ENCODE measurements around the gene B4GALT3. TPM values are rescaled to one million over a fixed set of nuclear protein-coding genes. Genes with fewer than 3 reads are reported as not detected.
A peak's percentile ranks its signal among the peaks of the same experiment; 100 is the strongest.

The B4GALT3 gene
- polyA plus RNA-seq, 1 donor = 38.4 TPM

DNA sequence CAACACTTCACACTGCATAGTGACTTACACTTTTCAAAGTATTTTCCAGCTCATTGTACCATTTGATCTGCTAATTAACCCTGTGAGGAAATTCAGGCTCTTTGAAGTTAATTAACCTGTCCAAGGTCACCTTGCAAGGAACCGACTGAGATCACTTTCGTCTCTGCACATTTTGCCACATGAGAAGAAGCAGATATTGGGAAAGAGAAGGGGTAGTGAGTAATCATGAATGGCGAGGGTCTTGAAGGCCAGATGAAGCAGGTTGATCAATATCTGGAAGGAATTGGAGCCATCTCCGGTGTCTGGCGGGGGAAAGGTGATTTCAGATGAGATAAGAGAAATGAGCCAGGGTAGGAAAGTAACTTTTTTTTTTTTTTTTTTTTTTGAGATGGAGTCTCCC, 42.7 kb upstream of the B4GALT3 start:
- H3K27me3 ChIP-seq (ENCODE audit: control insufficient read depth, insufficient read depth, low read length) = no peaks in the 10 kb centered on the region
- H3K4me3 ChIP-seq (ENCODE audit: low read length) = no peak overlapping the region
- H3K27ac ChIP-seq (ENCODE audit: low read length) = peak overlapping the region; percentile 89
- H3K9me3 ChIP-seq (ENCODE audit: control insufficient read depth, low read depth, low read length) = no peaks in the 10 kb centered on the region
- peaks cover 4% of the 10 kb centered on the region for H3K36me3 ChIP-seq (ENCODE audit: control insufficient read depth, insufficient read depth, low read length)
- WGBS (ENCODE audit: insufficient coverage, low lambda C conversion rate) = no CpG with 5 or more reads among the region's 5 CpGs
- peaks cover 69% of the 10 kb centered on the region for H3K4me1 ChIP-seq (ENCODE audit: control insufficient read depth, insufficient read depth, low read length)
- DNase-seq = no peak

DNA sequence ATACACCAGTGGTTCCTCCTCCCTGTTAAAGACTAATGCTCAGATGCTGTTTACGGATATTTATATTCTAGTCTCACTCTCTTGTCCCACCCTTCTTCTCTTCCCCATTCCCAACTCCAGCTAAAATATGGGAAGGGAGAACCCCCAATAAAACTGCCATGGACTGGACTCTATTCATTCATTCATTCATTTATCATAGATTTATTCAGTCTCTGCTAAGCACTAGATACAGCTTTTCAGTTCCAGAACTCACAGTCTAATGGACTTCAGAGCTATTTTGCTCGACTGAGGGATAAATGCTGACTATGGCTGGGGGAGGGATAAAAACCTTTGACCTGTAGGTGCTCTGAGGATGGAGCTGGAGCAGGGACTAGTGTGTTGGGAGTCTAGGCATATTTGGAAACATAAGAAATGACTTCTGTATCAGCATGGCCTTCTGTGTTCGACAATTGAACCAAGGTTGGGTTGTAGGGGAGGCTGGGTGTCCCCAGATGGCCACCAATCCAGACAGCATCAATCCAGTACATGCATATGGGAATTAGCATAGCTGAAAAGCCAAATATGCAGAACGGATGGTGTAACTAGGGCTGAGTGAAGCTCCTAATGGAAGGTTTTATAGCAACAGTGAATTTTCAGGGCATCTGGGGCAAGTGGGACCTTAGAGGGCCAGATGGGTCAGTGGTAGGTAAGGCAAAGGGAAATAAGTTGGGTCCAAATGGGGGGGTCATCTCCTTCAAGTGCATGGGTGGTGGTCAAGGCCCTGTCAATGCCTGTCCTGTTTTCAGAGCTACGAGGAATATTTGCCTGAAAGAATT, 42.0 kb upstream of the B4GALT3 start:
- WGBS (ENCODE audit: insufficient coverage, low lambda C conversion rate) = no CpG with 5 or more reads among the region's 5 CpGs
- Histone ChIP-seq H3K36me3 (ENCODE audit: control insufficient read depth, insufficient read depth, low read length) (peaks cover 8% of the 10 kb centered on the region), H3K9me3 (ENCODE audit: control insufficient read depth, low read depth, low read length) (no peaks in the 10 kb centered on the region), H3K27me3 (ENCODE audit: control insufficient read depth, insufficient read depth, low read length) (no peaks in the 10 kb centered on the region), H3K27ac (ENCODE audit: low read length) (peak overlapping the region; percentile 89), H3K4me3 (ENCODE audit: low read length) (no peak overlapping the region), H3K4me1 (ENCODE audit: control insufficient read depth, insufficient read depth, low read length) (peaks cover 64% of the 10 kb centered on the region)
- DNase-seq = peak in 1 of 2 donors; percentile 65

DNA sequence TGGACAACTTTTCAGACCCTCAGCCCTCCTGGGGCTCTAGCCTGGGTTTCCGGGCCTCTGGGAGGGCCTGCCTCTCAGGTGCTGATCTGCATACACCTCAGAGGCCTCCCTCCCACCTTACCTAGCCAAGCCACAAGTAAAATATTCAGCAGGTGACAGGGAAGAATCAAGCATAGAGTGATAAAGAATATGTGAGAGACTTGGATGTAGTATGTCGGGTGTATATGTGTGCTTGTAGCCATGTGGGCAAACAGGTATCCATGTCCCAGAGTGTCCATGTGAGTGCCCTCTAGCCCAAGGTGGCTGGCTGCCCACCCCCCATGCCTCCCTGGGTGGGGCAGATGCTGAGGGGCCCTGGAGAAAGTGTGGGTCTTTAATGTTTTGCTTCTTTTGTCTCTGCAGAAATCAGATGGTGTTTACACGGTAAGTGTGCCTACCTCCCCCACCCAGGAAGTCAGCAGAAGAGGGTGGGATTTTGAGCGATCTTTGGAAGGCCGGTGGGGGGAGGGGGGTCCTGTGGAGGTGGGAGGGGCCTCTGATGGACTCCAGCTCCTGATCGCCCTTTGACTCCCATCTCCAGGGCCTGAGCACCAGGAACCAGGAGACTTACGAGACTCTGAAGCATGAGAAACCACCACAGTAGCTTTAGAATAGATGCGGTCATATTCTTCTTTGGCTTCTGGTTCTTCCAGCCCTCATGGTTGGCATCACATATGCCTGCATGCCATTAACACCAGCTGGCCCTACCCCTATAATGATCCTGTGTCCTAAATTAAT, 41.2 kb upstream of the B4GALT3 start:
- Histone ChIP-seq H3K27ac (ENCODE audit: low read length) (peak overlapping the region; percentile 89), H3K9me3 (ENCODE audit: control insufficient read depth, low read depth, low read length) (no peaks in the 10 kb centered on the region), H3K4me3 (ENCODE audit: low read length) (no peak overlapping the region), H3K36me3 (ENCODE audit: control insufficient read depth, insufficient read depth, low read length) (peaks cover 16% of the 10 kb centered on the region), H3K27me3 (ENCODE audit: control insufficient read depth, insufficient read depth, low read length) (no peaks in the 10 kb centered on the region), H3K4me1 (ENCODE audit: control insufficient read depth, insufficient read depth, low read length) (peaks cover 56% of the 10 kb centered on the region)
- DNase-seq = peak; percentile 59 to 77
- WGBS (ENCODE audit: insufficient coverage, low lambda C conversion rate) = no CpG with 5 or more reads among the region's 8 CpGs

DNA sequence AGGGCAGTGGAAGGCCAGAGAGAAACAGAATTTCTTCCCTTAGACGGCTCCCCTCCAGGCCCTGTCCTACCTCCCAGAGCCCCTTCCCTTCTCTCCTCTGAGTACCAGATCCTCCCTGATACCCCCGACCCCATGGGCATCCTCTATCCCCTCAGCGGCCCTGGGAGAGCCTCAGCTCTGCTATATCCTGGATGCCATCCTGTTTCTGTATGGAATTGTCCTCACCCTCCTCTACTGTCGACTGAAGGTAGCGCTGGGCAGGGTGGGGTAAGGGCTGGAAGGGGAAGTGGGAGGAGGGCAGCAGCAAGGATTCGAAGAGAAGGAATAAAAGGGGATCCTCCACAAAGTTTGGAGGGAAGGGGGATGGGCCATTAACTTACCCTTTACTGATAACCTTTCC, 40.5 kb upstream of the B4GALT3 start:
- Histone ChIP-seq H3K9me3 (ENCODE audit: control insufficient read depth, low read depth, low read length) (no peaks in the 10 kb centered on the region), H3K4me3 (ENCODE audit: low read length) (no peak overlapping the region), H3K27ac (ENCODE audit: low read length) (peak overlapping the region; percentile 89), H3K4me1 (ENCODE audit: control insufficient read depth, insufficient read depth, low read length) (peaks cover 50% of the 10 kb centered on the region), H3K27me3 (ENCODE audit: control insufficient read depth, insufficient read depth, low read length) (no peaks in the 10 kb centered on the region), H3K36me3 (ENCODE audit: control insufficient read depth, insufficient read depth, low read length) (peaks cover 22% of the 10 kb centered on the region)
- WGBS (ENCODE audit: insufficient coverage, low lambda C conversion rate) = no CpG with 5 or more reads among the region's 6 CpGs
- no peak for DNase-seq

DNA sequence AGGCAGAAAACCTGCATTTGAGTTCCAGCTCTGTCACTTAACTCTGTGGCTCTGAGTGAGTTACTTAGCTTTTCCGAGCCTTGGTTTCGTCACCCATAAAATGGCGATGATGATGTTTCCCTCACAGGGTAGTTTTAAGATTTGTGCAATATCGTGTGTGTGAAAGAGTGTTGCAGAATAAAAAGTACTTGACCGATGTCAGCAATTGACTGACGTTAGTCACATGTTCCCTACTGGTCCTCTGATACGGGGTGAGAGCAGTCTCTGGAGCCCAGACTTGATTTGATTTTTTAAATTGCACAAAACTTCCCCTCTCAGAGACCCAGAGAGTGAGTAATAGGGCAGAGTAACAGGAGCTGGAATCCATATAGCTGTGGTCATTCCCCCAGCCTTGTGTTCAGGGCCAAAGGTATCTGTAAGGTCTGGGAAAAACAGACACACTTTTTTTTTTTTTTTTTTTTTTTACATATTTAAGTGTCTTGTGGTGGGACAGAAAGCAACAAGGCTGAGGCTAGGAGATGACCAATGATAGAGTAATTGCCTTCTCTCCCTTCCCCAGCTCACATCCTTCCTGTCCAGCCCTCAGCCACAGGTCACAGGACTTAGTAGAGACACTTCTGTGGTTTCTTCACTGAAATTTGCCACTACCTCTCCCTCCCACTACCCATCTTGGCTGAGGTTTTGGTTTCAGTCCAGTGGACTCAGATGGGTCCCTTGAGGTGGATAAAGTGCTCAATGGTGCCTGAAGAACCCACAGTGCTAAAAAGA, 39.8 kb upstream of the B4GALT3 start:
- H3K36me3 ChIP-seq (ENCODE audit: control insufficient read depth, insufficient read depth, low read length) = peaks cover 29% of the 10 kb centered on the region
- H3K9me3 ChIP-seq (ENCODE audit: control insufficient read depth, low read depth, low read length) = no peaks in the 10 kb centered on the region
- H3K27ac ChIP-seq (ENCODE audit: low read length) = peak overlapping the region; percentile 89
- no peak overlapping the region for H3K4me3 ChIP-seq (ENCODE audit: low read length)
- WGBS (ENCODE audit: insufficient coverage, low lambda C conversion rate) = no CpG with 5 or more reads among the region's 7 CpGs
- no peaks in the 10 kb centered on the region for H3K27me3 ChIP-seq (ENCODE audit: control insufficient read depth, insufficient read depth, low read length)
- H3K4me1 ChIP-seq (ENCODE audit: control insufficient read depth, insufficient read depth, low read length) = peaks cover 45% of the 10 kb centered on the region
- peak in 1 of 2 donors; percentile 68 for DNase-seq

DNA sequence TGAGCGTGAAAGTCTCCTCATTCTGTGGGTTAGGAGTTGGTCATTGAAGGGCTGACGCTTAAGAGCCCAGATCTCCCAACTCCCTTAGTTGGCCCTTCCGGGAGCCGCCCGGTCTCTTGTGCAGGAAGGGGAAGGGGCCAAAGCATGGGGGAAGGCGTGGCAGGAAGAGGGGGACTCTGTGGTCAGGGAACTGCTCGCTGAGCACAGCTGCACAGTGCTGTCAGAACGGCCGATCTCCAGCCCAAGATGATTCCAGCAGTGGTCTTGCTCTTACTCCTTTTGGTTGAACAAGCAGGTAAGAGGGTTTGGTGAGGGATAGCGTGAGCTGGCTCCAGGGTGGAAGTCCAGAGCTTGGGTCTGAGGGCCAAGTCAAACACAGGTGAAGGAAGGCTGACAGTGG, 37.8 kb upstream of the B4GALT3 start, which contains the start of gene FCER1G:
Gene FCER1G (plus strand): TSS at position 220 of the 400 bp plus-strand sequence. CDS start 27 bp downstream, at position 247.
- Histone ChIP-seq H3K36me3 (ENCODE audit: control insufficient read depth, insufficient read depth, low read length) (peaks cover 50% of the 10 kb centered on the region), H3K27ac (ENCODE audit: low read length) (peak within 1 kb of the TSS; percentile 89), H3K4me3 (ENCODE audit: low read length) (no peak within 1 kb of the TSS), H3K4me1 (ENCODE audit: control insufficient read depth, insufficient read depth, low read length) (peaks cover 39% of the 10 kb centered on the region), H3K27me3 (ENCODE audit: control insufficient read depth, insufficient read depth, low read length) (no peaks in the 10 kb centered on the region), H3K9me3 (ENCODE audit: control insufficient read depth, low read depth, low read length) (no peaks in the 10 kb centered on the region)
- WGBS (ENCODE audit: insufficient coverage, low lambda C conversion rate) = no CpG with 5 or more reads among the region's 10 CpGs
- DNase-seq = no peak

DNA sequence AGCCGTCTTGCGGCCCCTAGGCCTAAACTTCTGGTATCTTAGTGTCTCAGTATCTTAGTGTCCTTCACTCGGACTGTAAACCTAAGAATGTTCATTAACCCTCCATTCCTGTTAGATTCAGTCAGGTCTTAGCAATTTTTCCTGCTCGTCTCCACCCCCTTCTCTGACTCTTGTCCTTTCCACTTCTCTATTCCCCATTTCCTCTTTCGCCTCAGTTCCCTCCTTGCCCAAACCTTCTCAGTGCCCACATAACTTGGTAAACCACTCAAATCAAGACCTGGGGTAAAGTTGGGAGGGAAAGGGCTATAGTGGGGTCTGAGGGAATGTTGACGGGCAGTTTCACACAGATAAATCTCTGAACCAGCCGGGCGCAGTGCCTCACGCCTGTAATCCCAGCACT, 37.1 kb upstream of the B4GALT3 start:
- no peak overlapping the region for H3K27ac ChIP-seq (ENCODE audit: low read length)
- 92% methylated on average over 3 of the region's 9 CpGs for WGBS (ENCODE audit: insufficient coverage, low lambda C conversion rate)
- no peaks in the 10 kb centered on the region for H3K9me3 ChIP-seq (ENCODE audit: control insufficient read depth, low read depth, low read length)
- DNase-seq = no peak
- no peaks in the 10 kb centered on the region for H3K27me3 ChIP-seq (ENCODE audit: control insufficient read depth, insufficient read depth, low read length)
- H3K36me3 ChIP-seq (ENCODE audit: control insufficient read depth, insufficient read depth, low read length) = peaks cover 57% of the 10 kb centered on the region
- no peak overlapping the region for H3K4me3 ChIP-seq (ENCODE audit: low read length)
- peaks cover 34% of the 10 kb centered on the region for H3K4me1 ChIP-seq (ENCODE audit: control insufficient read depth, insufficient read depth, low read length)

DNA sequence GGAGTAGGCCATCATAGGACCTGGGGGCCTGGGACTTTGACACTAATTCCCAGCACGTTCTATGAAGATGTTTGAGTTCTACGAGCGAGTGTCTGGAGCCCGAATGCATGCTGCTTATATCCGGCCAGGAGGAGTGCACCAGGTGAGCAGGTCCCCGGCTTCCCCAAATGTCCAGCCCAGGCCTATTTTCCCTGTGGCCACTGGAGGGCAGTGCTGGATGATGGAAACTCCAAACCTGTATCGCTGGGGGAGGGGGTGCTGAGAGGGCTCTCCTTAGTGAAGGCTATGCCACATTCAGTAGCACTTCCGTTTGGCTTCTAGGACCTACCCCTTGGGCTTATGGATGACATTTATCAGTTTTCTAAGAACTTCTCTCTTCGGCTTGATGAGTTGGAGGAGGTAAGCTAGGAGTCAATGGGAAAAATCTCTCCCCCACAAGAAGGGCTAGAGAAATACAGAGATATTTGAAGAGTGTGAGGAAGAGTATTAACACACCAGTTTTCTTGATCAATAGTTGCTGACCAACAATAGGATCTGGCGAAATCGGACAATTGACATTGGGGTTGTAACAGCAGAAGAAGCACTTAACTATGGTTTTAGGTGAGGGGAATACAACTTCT, 32.6 kb upstream of the B4GALT3 start:
- Histone ChIP-seq H3K36me3 (ENCODE audit: control insufficient read depth, insufficient read depth, low read length) (peaks cover 79% of the 10 kb centered on the region), H3K4me1 (ENCODE audit: control insufficient read depth, insufficient read depth, low read length) (peaks cover 3% of the 10 kb centered on the region), H3K27ac (ENCODE audit: low read length) (peak overlapping the region; percentile 11), H3K27me3 (ENCODE audit: control insufficient read depth, insufficient read depth, low read length) (no peaks in the 10 kb centered on the region), H3K9me3 (ENCODE audit: control insufficient read depth, low read depth, low read length) (no peaks in the 10 kb centered on the region), H3K4me3 (ENCODE audit: low read length) (no peak overlapping the region)
- DNase-seq = peak in 1 of 2 donors; percentile 69
- no CpG with 5 or more reads among the region's 11 CpGs for WGBS (ENCODE audit: insufficient coverage, low lambda C conversion rate)

DNA sequence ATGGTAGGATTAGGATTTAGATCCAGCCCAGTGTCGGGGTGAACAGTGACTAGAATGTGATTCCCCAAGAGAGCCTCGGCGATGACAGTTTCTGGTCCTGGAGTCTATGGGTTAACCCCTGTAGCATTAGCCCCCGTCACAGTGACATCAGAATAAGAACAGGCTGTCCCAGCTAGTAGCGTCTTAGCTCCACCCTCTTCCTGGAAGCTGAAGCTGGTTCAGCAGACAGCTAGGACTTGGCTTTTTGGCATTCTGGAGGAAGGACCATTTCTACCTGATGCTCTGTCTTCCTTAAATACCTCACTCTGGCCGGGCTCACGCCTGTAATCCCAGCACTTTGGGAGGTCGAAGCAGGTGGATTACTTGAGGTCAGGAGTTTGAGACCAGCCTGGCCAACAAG, 29.9 kb upstream of the B4GALT3 start:
- Histone ChIP-seq H3K4me1 (ENCODE audit: control insufficient read depth, insufficient read depth, low read length) (peaks cover 7% of the 10 kb centered on the region), H3K36me3 (ENCODE audit: control insufficient read depth, insufficient read depth, low read length) (peaks cover 66% of the 10 kb centered on the region), H3K27me3 (ENCODE audit: control insufficient read depth, insufficient read depth, low read length) (no peaks in the 10 kb centered on the region)

More for the DNA sequence above, 29.9 kb upstream of the B4GALT3 start:
- no peak for DNase-seq
- Histone ChIP-seq H3K9me3 (ENCODE audit: control insufficient read depth, low read depth, low read length) (no peaks in the 10 kb centered on the region), H3K27ac (ENCODE audit: low read length) (no peak overlapping the region), H3K4me3 (ENCODE audit: low read length) (no peak overlapping the region)
- no CpG with 5 or more reads among the region's 8 CpGs for WGBS (ENCODE audit: insufficient coverage, low lambda C conversion rate)

All from large intestine (tissue), 3 donors.